GM12878 (cell line): Measurements from ENCODE around the gene C19orf12. TPM values are rescaled to one million over a fixed set of nuclear protein-coding genes. Genes with fewer than 3 reads are reported as not detected.
A peak's percentile ranks its signal among the peaks of the same experiment; 100 is the strongest.

Source experiments
- ATAC-seq: fragments of 200-7000 bp; cut with Tn5 transposase; 3 replicates; pipeline ENCODE4 v1.9.1; 2020; ENCODE audit warnings: mild to moderate bottlenecking, moderate library complexity
- BruUV-seq: library from RNA; stranded (reverse); fragments of 400-500 nt; replicated peaks from 2 replicates; lab custom pipeline; 2021; lab: Mats Ljungman, UMichigan
- CTCF ChIA-PET: fragments of 300-600 bp; sonication (Branson Sonifier 250); formaldehyde crosslinking; extraction: SDS; loops from one replicate; lab custom pipeline; 2021; ENCODE audit warnings: inconsistent platforms; lab: Yijun Ruan, JAX
- POLR2A ChIA-PET: fragments of 350-600 bp; formaldehyde crosslinking; extraction: SDS; loops from one replicate; lab custom pipeline; 2021; ENCODE audit warnings: inconsistent platforms; lab: Charles Lee
- RAD21 ChIA-PET: fragments of 300-600 bp; sonication (Branson Sonifier 250); formaldehyde crosslinking; loops from one replicate; lab custom pipeline; 2023; ENCODE audit warnings: antibody characterized with exemption; ENCODE audit not compliant: unreplicated experiment; lab: Charles Lee
- SMC1A ChIA-PET: fragments of 300-600 bp; sonication (Branson Sonifier 250); formaldehyde crosslinking; loops from one replicate; lab custom pipeline; 2023; ENCODE audit not compliant: unreplicated experiment, uncharacterized antibody; lab: Charles Lee
- DNase-seq: peaks from one replicate; pipeline ENCODE4 v3.0.0-alpha.2; 2011; ENCODE audit warnings: low read depth, low spot score
- FAIRE-seq: peaks from 3 replicates; lab custom pipeline; 2011; peaks lifted over from hg19 to GRCh38; lab: Jason Lieb, UNC
- H2AFZ ChIP-seq: 2 replicates; pipeline ENCODE4 v1.6.0; 2011; ENCODE audit warnings: low read depth, low read length, control low read depth; ENCODE audit not compliant: control insufficient read depth
- H3K27ac ChIP-seq: 2 replicates; pipeline ENCODE4 v1.5.1; 2011; ENCODE audit warnings: control low read depth; ENCODE audit not compliant: control insufficient read depth, insufficient read depth
- H3K27me3 ChIP-seq, 2 experiments: replicated peaks in 1 of 2; 2 replicates each; pipeline versions ENCODE4 v1.6.0 to v1.6.1; 2011; ENCODE audit warnings: low read length in 1 of 2; ENCODE audit not compliant: control insufficient read depth in 2 of 2, insufficient read depth in 2 of 2
- H3K36me3 ChIP-seq, 2 experiments: 2 replicates each; pipeline ENCODE4 v1.5.1; 2011; ENCODE audit warnings: low read length in 1 of 2; ENCODE audit not compliant: control insufficient read depth in 2 of 2, insufficient read depth in 2 of 2
- H3K4me1 ChIP-seq: 2 replicates; pipeline ENCODE4 v1.6.1; 2011; ENCODE audit warnings: mild to moderate bottlenecking, low read length, moderate library complexity, mixed read lengths; ENCODE audit not compliant: control insufficient read depth, insufficient read depth
- H3K4me2 ChIP-seq: 2 replicates; pipeline ENCODE4 v1.6.0; 2011; ENCODE audit warnings: control low read depth; ENCODE audit not compliant: control insufficient read depth, insufficient read depth
- H3K4me3 ChIP-seq: fragments of 200-600 bp; sonication (generic); 2 replicates; pipeline ENCODE4 v1.5.1; 2016
- H3K79me2 ChIP-seq: 2 replicates; pipeline ENCODE4 v1.6.0; 2011; ENCODE audit warnings: low read length; ENCODE audit not compliant: control insufficient read depth, insufficient read depth
- H3K9ac ChIP-seq: 2 replicates; pipeline ENCODE4 v1.8.0; 2011; ENCODE audit warnings: low read length, control low read depth, mixed read lengths; ENCODE audit not compliant: control insufficient read depth, insufficient read depth
- H3K9me3 ChIP-seq: replicated peaks from 3 replicates; pipeline ENCODE4 v1.5.1; 2011; ENCODE audit warnings: mild to moderate bottlenecking, low read length; ENCODE audit not compliant: control insufficient read depth, insufficient read depth
- H4K20me1 ChIP-seq: 2 replicates; pipeline ENCODE4 v1.6.0; 2011; ENCODE audit not compliant: control insufficient read depth, insufficient read depth
- BMI1 ChIP-seq: fragments of 450-650 bp; IDR thresholded peaks from 2 replicates; pipeline ENCODE4 v1.6.1; 2016; ENCODE audit warnings: mild to moderate bottlenecking, moderate library complexity, borderline replicate concordance
- CHD4 ChIP-seq: fragments of 200-600 bp; sonication (generic); IDR thresholded peaks from 2 replicates; pipeline ENCODE4 v1.6.1; 2016; ENCODE audit warnings: mild to moderate bottlenecking
- CTCF ChIP-seq, 3 experiments: IDR thresholded peaks in 2 of 3; conservative IDR thresholded peaks in 1 of 3; 2 replicates each; pipeline ENCODE4 v1.5.1; 2011; ENCODE audit warnings: low read depth in 3 of 3, low read length in 3 of 3, mild to moderate bottlenecking in 3 of 3, control low read depth in 2 of 3, moderate library complexity in 2 of 3, inconsistent platforms in 1 of 3, mixed read lengths in 1 of 3; ENCODE audit not compliant: control insufficient read depth in 2 of 3, insufficient read depth in 1 of 3; ENCODE audit errors: extremely low read depth in 1 of 3
- DPF2 ChIP-seq: fragments of 450-650 bp; IDR thresholded peaks from 2 replicates; pipeline ENCODE4 v1.6.1; 2017; ENCODE audit warnings: mild to moderate bottlenecking
- EGR1 ChIP-seq, 2 experiments: IDR thresholded peaks; 1 replicate in 1 of 2; 2 replicates in 1 of 2; pipeline ENCODE4 v1.6.1; 2011 to 2012; ENCODE audit warnings: low read depth in 2 of 2, low read length in 2 of 2, borderline replicate concordance in 1 of 2, mild to moderate bottlenecking in 1 of 2, moderate library complexity in 1 of 2
- GATAD2B ChIP-seq: fragments of 450-650 bp; conservative IDR thresholded peaks from 2 replicates; pipeline ENCODE4 v1.6.1; 2017; ENCODE audit warnings: low read depth, mild to moderate bottlenecking, moderate library complexity
- MAX ChIP-seq: IDR thresholded peaks from 2 replicates; pipeline ENCODE4 v1.6.1; 2012; ENCODE audit warnings: low read depth, low read length, improper control_type of control experiment
- MEF2A ChIP-seq: IDR thresholded peaks from 2 replicates; pipeline ENCODE4 v1.6.1; 2011; ENCODE audit warnings: low read depth, mild to moderate bottlenecking, low read length, moderate library complexity; ENCODE audit not compliant: insufficient read depth
- MTA2 ChIP-seq: fragments of 450-650 bp; IDR thresholded peaks from 2 replicates; pipeline ENCODE4 v1.6.1; 2016; ENCODE audit warnings: low read depth, mild to moderate bottlenecking, moderate library complexity
- MTA3 ChIP-seq: IDR thresholded peaks from 2 replicates; pipeline ENCODE4 v1.6.1; 2012; ENCODE audit warnings: low read length, inconsistent platforms, borderline replicate concordance
- MXI1 ChIP-seq: fragments of 150-350 bp; IDR thresholded peaks from 2 replicates; pipeline ENCODE4 v1.6.1; 2011; ENCODE audit warnings: low read depth, mild to moderate bottlenecking, inconsistent platforms, low read length, improper control_type of control experiment
- NR2C1 ChIP-seq: fragments of 450-650 bp; IDR thresholded peaks from 2 replicates; pipeline ENCODE4 v1.6.1; 2017; ENCODE audit warnings: antibody characterized with exemption, mild to moderate bottlenecking, moderate library complexity
- RUNX3 ChIP-seq: IDR thresholded peaks from 2 replicates; pipeline ENCODE4 v1.6.1; 2012; ENCODE audit warnings: low read length, inconsistent platforms
- SMC3 ChIP-seq: IDR thresholded peaks from 2 replicates; pipeline ENCODE4 v1.6.1; 2011; ENCODE audit warnings: low read length, improper control_type of control experiment, borderline replicate concordance
- SREBF1 ChIP-seq: IDR thresholded peaks from 2 replicates; pipeline ENCODE4 v1.6.1; 2012; ENCODE audit warnings: mild to moderate bottlenecking, low read length
- WRNIP1 ChIP-seq: IDR thresholded peaks from 2 replicates; pipeline ENCODE4 v1.6.1; 2011; ENCODE audit warnings: low read depth, low read length, improper control_type of control experiment, borderline replicate concordance
- ZNF207 ChIP-seq: fragments of 450-650 bp; IDR thresholded peaks from 2 replicates; pipeline ENCODE4 v1.6.1; 2014; ENCODE audit warnings: antibody characterized with exemption, mild to moderate bottlenecking, borderline replicate concordance
- WGBS: methylation state at CpG from one replicate; pipeline ENCODE4 v1.1.6; 2016; ENCODE audit warnings: low lambda C conversion rate; ENCODE audit not compliant: insufficient replicate concordance, insufficient coverage; ENCODE audit errors: missing lambda C conversion rate; 5-methylcytosine and 5-hydroxymethylcytosine counted together
- in situ Hi-C: fragments of 300-500 bp; cut with MboI; formaldehyde crosslinking; loops from 9 replicates; pipeline ENCODE4 v1.14.3; 2018; ENCODE audit warnings: mixed read lengths
- intact Hi-C: fragments of 100-400 bp; cut with micrococcal nuclease; formaldehyde crosslinking; loops from one replicate; pipeline ENCODE4 v1.14.2; 2022; ENCODE audit not compliant: unreplicated experiment
- polyA plus RNA-seq, 11 experiments: library from polyadenylated mRNA; depleted of rRNA in 4 of 11; unstranded in 6 of 11; stranded (reverse) in 5 of 11; fragments of >200 nt; fragmentation: Nextera tagmentation in 4 of 11; fragmentation: Illumina TruSeq in 1 of 11; extraction: Ambion mirVana in 4 of 11; extraction: Trizol in 1 of 11; gene quantifications; 1 replicate in 1 of 11; 2 replicates in 10 of 11; pipeline versions ENCODE4 v1.2.1 to v1.2.3, GENCODE V29; 2011 to 2016; ENCODE audit warnings: inconsistent platforms in 2 of 11, missing spikeins in 2 of 11, low read depth in 1 of 11
- total RNA-seq, 4 experiments: library from RNA; depleted of rRNA in 3 of 4; stranded (reverse); fragments of >200 nt in 3 of 4; fragmentation: Illumina TruSeq in 1 of 4; extraction: Trizol in 1 of 4; gene quantifications; 2 replicates each; pipeline versions ENCODE4 v1.2.1 to v1.2.3, GENCODE V29; 2013 to 2021
- TF ChIP-seq, protein P1 (sequence below): fragments of 450-650 bp; IDR thresholded peaks from 2 replicates; pipeline ENCODE4 v1.6.1; 2016; ENCODE audit warnings: mild to moderate bottlenecking
- TF ChIP-seq, protein P2 (sequence below): IDR thresholded peaks from 2 replicates; pipeline ENCODE4 v1.6.1; 2011; ENCODE audit warnings: borderline replicate concordance, low read depth, mild to moderate bottlenecking, moderate library complexity, mixed read lengths, low read length; ENCODE audit not compliant: insufficient read depth; ENCODE audit errors: extremely low read length

The C19orf12 gene
- total and polyA plus RNA-seq, 10 of the 15 experiments (the other 5 are each of a cell fraction or from before 2014, with no cell fraction given), result 2.3 to 23.5 (median 20.3) TPM

DNA sequence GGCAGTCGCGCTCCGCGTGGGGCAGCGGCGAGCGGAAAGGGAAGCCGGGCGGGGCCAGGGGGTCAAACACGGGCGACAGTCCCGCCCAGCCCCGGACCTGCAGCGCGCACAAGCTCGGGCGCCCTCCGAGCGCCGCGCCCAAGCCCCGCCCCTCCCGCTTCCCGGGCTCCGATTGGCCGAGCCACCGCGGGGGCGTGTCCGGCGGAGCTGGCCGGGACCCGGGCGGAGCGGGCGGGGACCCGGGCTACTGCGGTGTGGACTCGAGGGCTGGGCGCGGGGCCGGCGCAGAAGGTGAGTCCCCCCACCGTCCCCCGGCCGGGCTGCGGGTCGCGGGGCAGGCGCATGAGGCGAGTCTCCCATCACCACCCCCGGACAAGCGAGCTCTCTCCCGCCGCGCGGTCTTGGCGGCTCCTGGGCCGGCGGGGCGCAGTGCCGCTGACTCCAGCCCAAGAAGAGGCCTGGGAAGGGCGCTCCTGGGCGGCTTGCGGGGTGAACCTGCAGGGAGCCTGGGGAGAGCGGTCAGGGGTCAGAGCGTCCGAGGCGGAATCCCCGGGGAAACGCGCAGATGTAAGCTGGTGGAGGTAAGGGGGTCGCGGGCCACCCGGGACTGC, 49.7 kb downstream of the C19orf12 start, which contains the start of gene PLEKHF1:
Gene PLEKHF1, plus strand, starts transcription at position 247 of the 611 bp plus-strand sequence. CDS start 8,379 bp downstream, outside the sequence.
- in situ Hi-C loops, result loop anchor here (10.0 kb wide), 1 partner anchor 51 kb away; no protein-coding TSS in a partner anchor
- peak; percentile 75 for FAIRE-seq
- Histone ChIP-seq H3K4me3 (peak within 1 kb of the TSS; percentile 92), H4K20me1 (no peaks in the 10 kb centered on the region), H3K9ac (peak within 1 kb of the TSS; percentile 75), H3K9me3 (no peaks in the 10 kb centered on the region), H3K27ac (peak within 1 kb of the TSS; percentile 84), H3K27me3 (no peaks in the 10 kb centered on the region), H2AFZ (peak within 1 kb of the TSS; percentile 73), H3K36me3 (no peaks in the 10 kb centered on the region; a peak in 2 of 4 replicates), H3K79me2 (peaks cover 50% of the 10 kb centered on the region), H3K4me2 (peak within 1 kb of the TSS; percentile 91), H3K4me1 (peaks cover 33% of the 10 kb centered on the region)
- intact Hi-C loops, result loop anchor here (1.0 to 2.0 kb wide), 2 partner anchors 51 to 55 kb away; no protein-coding TSS in a partner anchor
- ATAC-seq, result peak; percentile 94
- BruUV-seq, result TSS peak; percentile 60
- ChIA-PET CTCF (interaction anchor here (0.7 to 6.5 kb wide), 12 partner anchors 15 to 97 kb away, joined by 3 to 111 read pairs (median 4); partner anchors contain the start of genes C19orf12 and POP4), RAD21 (interaction anchor here (0.9 to 5.3 kb wide), 6 partner anchors 22 to 180 kb away, joined by 3 to 78 read pairs (median 12); partner anchors contain the start of genes C19orf12 and POP4), SMC1A (interaction anchor here (0.7 to 4.7 kb wide), 7 partner anchors 14 to 59 kb away, joined by 3 to 42 read pairs (median 4); partner anchors contain the start of genes C19orf12 and POP4), POLR2A (interaction anchor here (0.6 to 1.3 kb wide), 7 partner anchors 14 to 59 kb away, joined by 3 to 10 read pairs (median 3); partner anchors contain the start of gene POP4)
- 1% methylated on average over 47 of the region's 75 CpGs for WGBS
- DNase-seq, result no peak
- TF ChIP-seq DPF2 (peak; percentile 50; the same call in 1 of the 2 replicates), MXI1 (peak; percentile 54; the same call in 1 of the 2 replicates), BMI1 (no peak), CTCF (IDR thresholded peaks at IDR 0.05 in 2 of 3, conservative IDR thresholded peaks at IDR 0.05 in 1 of 3; ENCODE audit: control insufficient read depth in 2 of 3, extremely low read depth in 1 of 3, insufficient read depth in 1 of 3, low read depth in 3 of 3, low read length in 3 of 3) (peak in 1 of 3 experiments; percentile 51; a peak in 2 of 6 replicates), MEF2A (no peak), SMC3 (no peak), EGR1 (IDR thresholded peaks at IDR 0.05; ENCODE audit: borderline replicate concordance in 1 of 2, low read depth in 2 of 2, low read length in 2 of 2) (peak in 1 of 2 experiments; percentile 74; a peak in 1 of 3 replicates), WRNIP1 (no peak), SREBF1 (no peak), MAX (no peak; the same call in 1 of the 2 replicates), GATAD2B (peak; percentile 85), RUNX3 (no peak), CHD4 (no peak), MTA2 (no peak), NR2C1 (peak; percentile 49; the same call in 1 of the 2 replicates), ZNF207 (no peak), MTA3 (no peak)
- TF ChIP-seq, protein P1, sequence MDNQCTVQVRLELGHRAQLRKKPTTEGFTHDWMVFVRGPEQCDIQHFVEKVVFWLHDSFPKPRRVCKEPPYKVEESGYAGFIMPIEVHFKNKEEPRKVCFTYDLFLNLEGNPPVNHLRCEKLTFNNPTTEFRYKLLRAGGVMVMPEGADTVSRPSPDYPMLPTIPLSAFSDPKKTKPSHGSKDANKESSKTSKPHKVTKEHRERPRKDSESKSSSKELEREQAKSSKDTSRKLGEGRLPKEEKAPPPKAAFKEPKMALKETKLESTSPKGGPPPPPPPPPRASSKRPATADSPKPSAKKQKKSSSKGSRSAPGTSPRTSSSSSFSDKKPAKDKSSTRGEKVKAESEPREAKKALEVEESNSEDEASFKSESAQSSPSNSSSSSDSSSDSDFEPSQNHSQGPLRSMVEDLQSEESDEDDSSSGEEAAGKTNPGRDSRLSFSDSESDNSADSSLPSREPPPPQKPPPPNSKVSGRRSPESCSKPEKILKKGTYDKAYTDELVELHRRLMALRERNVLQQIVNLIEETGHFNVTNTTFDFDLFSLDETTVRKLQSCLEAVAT, result no peak
- TF ChIP-seq, protein P2, sequence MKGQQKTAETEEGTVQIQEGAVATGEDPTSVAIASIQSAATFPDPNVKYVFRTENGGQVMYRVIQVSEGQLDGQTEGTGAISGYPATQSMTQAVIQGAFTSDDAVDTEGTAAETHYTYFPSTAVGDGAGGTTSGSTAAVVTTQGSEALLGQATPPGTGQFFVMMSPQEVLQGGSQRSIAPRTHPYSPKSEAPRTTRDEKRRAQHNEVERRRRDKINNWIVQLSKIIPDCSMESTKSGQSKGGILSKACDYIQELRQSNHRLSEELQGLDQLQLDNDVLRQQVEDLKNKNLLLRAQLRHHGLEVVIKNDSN, result no peak
